ENCODE measurements around the gene RPL29. TPM values are rescaled to one million over a fixed set of nuclear protein-coding genes. Genes with fewer than 3 reads are reported as not detected.
A peak's percentile ranks its signal among the peaks of the same experiment; 100 is the strongest.

The RPL29 gene
- total and polyA plus RNA-seq, 4 donors: 617 to 2,218 (median 1,156) TPM

- ATAC-seq (ENCODE audit: low FRiP score) (peak; percentile 34), DNase-seq (peak in 1 of 2 donors; percentile 87)
- Histone ChIP-seq H3K27ac (ENCODE audit: low read depth in 1 of 2, low read length in 2 of 2) (no peak overlapping the region), H3K36me3 (ENCODE audit: control insufficient read depth in 1 of 2, insufficient read depth in 2 of 2, low read length in 1 of 2) (no peaks in the 10 kb centered on the region), H3K27me3 (ENCODE audit: control insufficient read depth in 1 of 2, insufficient read depth in 2 of 2, low read length in 1 of 2) (no peaks in the 10 kb centered on the region), H3K4me1 (ENCODE audit: control insufficient read depth in 1 of 2, insufficient read depth in 2 of 2, low read length in 2 of 2) (no peaks in the 10 kb centered on the region), H3K4me3 (ENCODE audit: low read length in 2 of 2) (no peak overlapping the region), H3K9me3 (ENCODE audit: control insufficient read depth, low read length) (no peaks in the 10 kb centered on the region)
- 10 to 12% methylated on average over 15 of the region's 15 CpGs for WGBS, 2 donors
- intact Hi-C loops (cut with DNase I): loop anchor here in 1 of 2 donors (10.0 kb wide), 1 partner anchor 339 kb away; no protein-coding TSS in a partner anchor
Observed at GRCh38 chr3:52005571-52005986, 9.9 kb upstream of the RPL29 start.

DNA sequence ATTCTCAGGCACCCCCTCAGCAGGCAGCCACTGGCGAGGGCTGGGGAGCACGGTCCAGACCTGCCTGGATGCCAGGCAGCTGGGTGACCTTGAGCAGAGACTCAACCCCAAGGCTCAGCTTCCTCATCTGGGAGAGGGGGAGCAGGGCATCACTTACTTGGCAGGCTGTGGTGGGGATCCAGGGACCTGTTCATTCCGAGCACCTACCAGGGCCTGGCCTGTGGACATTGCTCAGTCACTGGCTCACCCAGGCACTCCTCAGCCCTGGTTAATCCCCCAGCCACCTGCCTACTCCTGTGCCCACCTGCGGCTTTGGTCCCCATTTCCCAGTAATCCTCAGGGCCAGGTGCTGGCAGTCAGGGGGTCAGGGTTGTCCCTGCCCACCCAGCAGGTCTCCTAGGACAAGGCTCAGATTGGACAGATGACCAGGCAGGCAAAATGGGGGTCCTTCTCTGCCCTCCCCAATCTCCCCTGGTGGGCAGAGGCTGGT is 9.3 kb upstream of the RPL29 start:
- Histone ChIP-seq H3K27ac (ENCODE audit: low read depth in 1 of 2, low read length in 2 of 2) (no peak overlapping the region), H3K4me1 (ENCODE audit: control insufficient read depth in 1 of 2, insufficient read depth in 2 of 2, low read length in 2 of 2) (no peaks in the 10 kb centered on the region), H3K36me3 (ENCODE audit: control insufficient read depth in 1 of 2, insufficient read depth in 2 of 2, low read length in 1 of 2) (no peaks in the 10 kb centered on the region), H3K27me3 (ENCODE audit: control insufficient read depth in 1 of 2, insufficient read depth in 2 of 2, low read length in 1 of 2) (no peaks in the 10 kb centered on the region), H3K4me3 (ENCODE audit: low read length in 2 of 2) (no peak overlapping the region), H3K9me3 (ENCODE audit: control insufficient read depth, low read length) (no peaks in the 10 kb centered on the region)
- DNase-seq: no peak
- intact Hi-C loops (cut with DNase I): loop anchor here (1.0 to 10.0 kb wide), 3 partner anchors 48 to 340 kb away; no protein-coding TSS in a partner anchor
- peak; percentile 24 for ATAC-seq (ENCODE audit: low FRiP score)
- 94 to 95% methylated on average over 4 of the region's 4 CpGs for WGBS, 2 donors

GRCh38 chr3:52004163-52004787 is 8.6 kb upstream of the RPL29 start:
- no peaks in the 10 kb centered on the region for H3K36me3 ChIP-seq (ENCODE audit: control insufficient read depth in 1 of 2, insufficient read depth in 2 of 2, low read length in 1 of 2)
- no peaks in the 10 kb centered on the region for H3K4me1 ChIP-seq (ENCODE audit: control insufficient read depth in 1 of 2, insufficient read depth in 2 of 2, low read length in 2 of 2)
- ATAC-seq (ENCODE audit: low FRiP score) (peak; percentile 55), DNase-seq (no peak)
- H3K9me3 ChIP-seq (ENCODE audit: control insufficient read depth, low read length): no peaks in the 10 kb centered on the region
- H3K27ac ChIP-seq (ENCODE audit: low read depth in 1 of 2, low read length in 2 of 2): no peak overlapping the region
- intact Hi-C loops (cut with DNase I): loop anchor here (1.0 to 10.0 kb wide), 3 partner anchors 49 to 341 kb away; no protein-coding TSS in a partner anchor
- H3K4me3 ChIP-seq (ENCODE audit: low read length in 2 of 2): no peak overlapping the region
- WGBS, 2 donors: 66 to 70% methylated on average over 15 to 16 of the region's 16 CpGs
- H3K27me3 ChIP-seq (ENCODE audit: control insufficient read depth in 1 of 2, insufficient read depth in 2 of 2, low read length in 1 of 2): no peaks in the 10 kb centered on the region

GRCh38 chr3:52002748-52003147 is 7.1 kb upstream of the RPL29 start:
- DNase-seq (no peak), ATAC-seq (ENCODE audit: low FRiP score) (no peak)
- Histone ChIP-seq H3K36me3 (ENCODE audit: control insufficient read depth in 1 of 2, insufficient read depth in 2 of 2, low read length in 1 of 2) (no peaks in the 10 kb centered on the region), H3K27me3 (ENCODE audit: control insufficient read depth in 1 of 2, insufficient read depth in 2 of 2, low read length in 1 of 2) (no peaks in the 10 kb centered on the region), H3K4me1 (ENCODE audit: control insufficient read depth in 1 of 2, insufficient read depth in 2 of 2, low read length in 2 of 2) (no peaks in the 10 kb centered on the region), H3K9me3 (ENCODE audit: control insufficient read depth, low read length) (no peaks in the 10 kb centered on the region), H3K4me3 (ENCODE audit: low read length in 2 of 2) (no peak overlapping the region), H3K27ac (ENCODE audit: low read depth in 1 of 2, low read length in 2 of 2) (no peak overlapping the region)
- 74 to 78% methylated on average over 6 of the region's 6 CpGs for WGBS, 2 donors
- intact Hi-C loops (cut with DNase I): loop anchor here (1.0 to 10.0 kb wide), 2 partner anchors 141 to 342 kb away; no protein-coding TSS in a partner anchor

DNA sequence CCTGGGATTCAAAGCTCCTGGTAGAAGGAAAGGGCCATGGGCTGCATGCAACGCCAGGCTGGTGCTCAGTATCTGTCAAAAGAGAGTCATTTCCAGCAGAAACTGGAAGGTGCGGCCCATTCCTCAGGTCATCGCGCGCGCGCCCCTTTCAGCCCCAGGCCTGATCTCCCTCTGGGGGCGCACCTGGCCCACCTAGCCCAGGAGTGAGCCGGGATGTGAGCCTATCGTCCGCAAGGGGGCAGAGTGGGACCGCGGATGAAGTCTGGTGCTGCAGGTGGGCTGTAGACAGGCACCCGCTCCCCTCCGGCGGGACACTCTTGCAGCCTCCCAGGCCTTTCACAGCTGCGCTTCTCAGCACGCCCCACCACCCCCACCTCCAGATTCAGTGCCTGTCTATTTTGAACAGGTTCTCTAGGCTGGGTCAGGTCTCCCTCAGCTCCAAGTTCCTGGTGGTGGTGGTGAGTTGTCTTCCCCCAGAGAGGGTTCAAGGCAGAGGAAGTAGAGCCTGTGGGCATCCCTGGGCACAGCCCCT is 5.8 kb upstream of the RPL29 start:
- DNase-seq (peak; percentile 78 to 93), ATAC-seq (ENCODE audit: low FRiP score) (peak; percentile 79)

GRCh38 chr3:51999846-52000245 is 4.2 kb upstream of the RPL29 start:
- intact Hi-C loops (cut with DNase I): loop anchor here (2.0 to 10.0 kb wide), 2 partner anchors 123 to 345 kb away; no protein-coding TSS in a partner anchor
- DNase-seq: no peak
- ATAC-seq (ENCODE audit: low FRiP score): no peak
- H3K27ac ChIP-seq (ENCODE audit: low read depth in 1 of 2, low read length in 2 of 2): no peak overlapping the region
- no peaks in the 10 kb centered on the region for H3K4me1 ChIP-seq (ENCODE audit: control insufficient read depth in 1 of 2, insufficient read depth in 2 of 2, low read length in 2 of 2)
- 72 to 73% methylated on average over 2 of the region's 2 CpGs for WGBS, 2 donors
- H3K27me3 ChIP-seq (ENCODE audit: control insufficient read depth in 1 of 2, insufficient read depth in 2 of 2, low read length in 1 of 2): no peaks in the 10 kb centered on the region
- no peak overlapping the region for H3K4me3 ChIP-seq (ENCODE audit: low read length in 2 of 2)
- H3K9me3 ChIP-seq (ENCODE audit: control insufficient read depth, low read length): no peaks in the 10 kb centered on the region
- no peaks in the 10 kb centered on the region for H3K36me3 ChIP-seq (ENCODE audit: control insufficient read depth in 1 of 2, insufficient read depth in 2 of 2, low read length in 1 of 2)

More for the DNA sequence above, 5.8 kb upstream of the RPL29 start:
- Histone ChIP-seq H3K4me3 (ENCODE audit: low read length in 2 of 2) (no peak overlapping the region), H3K36me3 (ENCODE audit: control insufficient read depth in 1 of 2, insufficient read depth in 2 of 2, low read length in 1 of 2) (no peaks in the 10 kb centered on the region), H3K27ac (ENCODE audit: low read depth in 1 of 2, low read length in 2 of 2) (no peak overlapping the region), H3K4me1 (ENCODE audit: control insufficient read depth in 1 of 2, insufficient read depth in 2 of 2, low read length in 2 of 2) (no peaks in the 10 kb centered on the region), H3K9me3 (ENCODE audit: control insufficient read depth, low read length) (no peaks in the 10 kb centered on the region), H3K27me3 (ENCODE audit: control insufficient read depth in 1 of 2, insufficient read depth in 2 of 2, low read length in 1 of 2) (no peaks in the 10 kb centered on the region)
- WGBS, 2 donors: 1 to 2% methylated on average over 18 of the region's 18 CpGs
- intact Hi-C loops (cut with DNase I): loop anchor here (1.0 to 10.0 kb wide), 4 partner anchors 121 to 343 kb away; no protein-coding TSS in a partner anchor

- Histone ChIP-seq H3K9me3 (ENCODE audit: control insufficient read depth, low read length) (no peaks in the 10 kb centered on the region), H3K27me3 (ENCODE audit: control insufficient read depth in 1 of 2, insufficient read depth in 2 of 2, low read length in 1 of 2) (no peaks in the 10 kb centered on the region), H3K4me3 (ENCODE audit: low read length in 2 of 2) (no peak overlapping the region), H3K4me1 (ENCODE audit: control insufficient read depth in 1 of 2, insufficient read depth in 2 of 2, low read length in 2 of 2) (no peaks in the 10 kb centered on the region), H3K36me3 (ENCODE audit: control insufficient read depth in 1 of 2, insufficient read depth in 2 of 2, low read length in 1 of 2) (peaks cover 0 to 4% of the 10 kb centered on the region in 2 donors), H3K27ac (ENCODE audit: low read depth in 1 of 2, low read length in 2 of 2) (no peak overlapping the region)
- WGBS, 2 donors: 64 to 68% methylated on average over 7 of the region's 7 CpGs
- ATAC-seq (ENCODE audit: low FRiP score): no peak
- intact Hi-C loops (cut with DNase I): no loop called here
- DNase-seq: no peak
Observed at GRCh38 chr3:51998774-51999173, 3.1 kb upstream of the RPL29 start.

- intact Hi-C loops (cut with DNase I): no loop called here
- WGBS, 2 donors: 41 to 42% methylated on average over 7 of the region's 7 CpGs
- no peak overlapping the region for H3K4me3 ChIP-seq (ENCODE audit: low read length in 2 of 2)
Observed at GRCh38 chr3:51997935-51998596, 2.4 kb upstream of the RPL29 start.

More at GRCh38 chr3:51997935-51998596, 2.4 kb upstream of the RPL29 start:
- no peak for DNase-seq
- no peak for ATAC-seq (ENCODE audit: low FRiP score)
- no peaks in the 10 kb centered on the region for H3K4me1 ChIP-seq (ENCODE audit: control insufficient read depth in 1 of 2, insufficient read depth in 2 of 2, low read length in 2 of 2)
- peaks cover 0 to 4% of the 10 kb centered on the region in 2 donors for H3K36me3 ChIP-seq (ENCODE audit: control insufficient read depth in 1 of 2, insufficient read depth in 2 of 2, low read length in 1 of 2)
- H3K9me3 ChIP-seq (ENCODE audit: control insufficient read depth, low read length): no peaks in the 10 kb centered on the region
- H3K27ac ChIP-seq (ENCODE audit: low read depth in 1 of 2, low read length in 2 of 2): no peak overlapping the region
- no peaks in the 10 kb centered on the region for H3K27me3 ChIP-seq (ENCODE audit: control insufficient read depth in 1 of 2, insufficient read depth in 2 of 2, low read length in 1 of 2)

Measured in aorta (tissue), 5 donors.